Activated CD4-positive, alpha-beta T cell treated with anti-CD3 and anti-CD28 coated beads, Interleukin-2, amount 50 U/mL, for 4 hours (primary cell): ENCODE data around the gene DHX38.
"Not testable (repeated sequence)": the region's sequence is repeated elsewhere in the genome, so short reads cannot be mapped to it uniquely, and the experiment has no call there.

Source experiments
- DNase-seq, 2 experiments: peaks; one replicate each; pipeline ENCODE4 v3.0.0-alpha.2; 2020

DHX38 gene

DNA sequence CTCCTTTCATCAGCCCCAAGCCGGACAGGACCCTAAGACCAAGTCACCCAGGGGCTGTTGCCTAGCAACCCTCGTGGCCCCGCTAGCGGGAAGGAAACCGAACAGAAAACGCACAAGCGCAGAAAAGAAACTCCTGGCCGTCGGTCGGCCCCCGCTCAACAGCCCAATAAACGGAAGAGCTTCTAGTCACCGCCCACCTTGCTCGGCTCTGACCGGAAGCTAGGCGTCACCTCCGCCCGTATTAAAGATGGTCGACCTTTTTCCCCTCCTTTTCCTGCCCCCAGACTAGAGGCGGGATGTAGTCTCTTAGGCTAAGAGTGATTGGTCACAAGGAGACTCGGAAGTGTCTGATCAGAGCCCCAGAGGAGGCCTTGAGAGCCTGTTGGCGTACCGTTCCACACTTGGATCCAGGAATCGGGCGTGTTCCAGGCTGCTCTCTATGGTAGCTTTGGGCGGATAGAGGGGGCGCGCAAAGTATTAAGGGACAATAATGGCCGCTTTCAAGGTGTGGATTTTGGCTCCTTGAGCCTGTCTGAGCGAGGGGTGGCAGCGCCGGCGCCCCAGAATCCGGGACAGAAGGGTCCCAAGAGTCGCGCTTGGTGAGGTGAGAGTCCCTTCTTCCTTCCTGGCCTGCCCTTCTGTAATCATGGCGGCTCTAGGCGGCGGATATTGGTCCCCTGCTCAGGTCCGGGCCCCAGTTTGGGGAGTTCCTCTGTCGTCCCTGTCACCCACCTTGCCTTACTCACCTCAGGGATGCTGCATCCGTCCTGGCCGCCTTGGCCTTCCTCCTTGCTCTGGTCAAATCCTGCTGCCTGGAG, at the start of gene DHX38, which contains the start of gene TXNL4B:
TSS of gene DHX38 (plus strand) at position 400 of the 818 bp plus-strand sequence. CDS start 2,311 bp downstream, outside the sequence.
TSS of gene TXNL4B (minus strand) at position 173 of the 818 bp plus-strand sequence. CDS start 2,871 bp downstream, outside the sequence.
- DNase-seq, result peak; percentile 86 to 87

DNA sequence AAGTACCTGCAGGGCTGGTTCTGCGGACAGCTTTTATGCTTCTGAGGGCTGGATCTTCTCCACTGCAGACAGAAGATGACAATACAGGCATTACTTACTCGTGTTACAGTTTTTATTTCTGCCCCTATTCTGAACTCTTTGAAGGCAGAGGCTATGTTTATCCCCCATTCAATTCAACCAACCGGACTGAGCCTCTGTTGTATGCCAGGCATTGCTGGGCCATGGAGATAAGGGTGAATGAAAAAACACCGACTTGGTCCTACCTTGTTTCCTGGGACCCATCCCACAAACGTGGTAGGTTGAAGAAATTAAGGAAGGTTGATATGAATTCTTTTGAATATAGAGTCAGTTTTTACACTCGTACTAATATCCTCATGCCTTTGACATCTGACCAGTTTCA, 49.4 kb upstream of the DHX38 start:
- no peak for DNase-seq

DNA sequence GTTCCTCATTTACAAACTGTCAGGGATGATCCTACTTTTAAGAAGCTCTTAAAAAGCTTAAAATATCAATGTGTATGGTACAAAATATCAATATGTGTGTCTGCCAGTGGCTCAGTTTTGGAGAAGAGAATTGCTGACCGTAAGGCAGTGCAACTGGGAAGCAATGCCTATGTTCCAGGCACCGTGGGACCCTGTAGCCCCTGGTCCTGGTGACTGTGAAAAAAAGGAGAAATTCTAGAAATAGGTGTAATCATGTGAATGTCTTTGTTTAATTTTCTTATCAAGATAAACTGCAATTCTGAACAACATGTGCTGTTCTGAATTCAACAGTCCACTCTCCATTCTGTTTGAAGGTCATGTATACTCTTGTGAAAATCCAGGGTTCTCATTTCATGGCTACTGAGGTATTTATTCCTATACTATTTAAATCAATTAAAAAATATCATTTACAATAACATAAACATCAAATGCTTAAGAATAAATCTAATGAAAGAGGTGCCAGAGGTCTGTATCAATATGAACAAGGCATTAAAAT, 48.8 kb upstream of the DHX38 start:
- no peak for DNase-seq

DNA sequence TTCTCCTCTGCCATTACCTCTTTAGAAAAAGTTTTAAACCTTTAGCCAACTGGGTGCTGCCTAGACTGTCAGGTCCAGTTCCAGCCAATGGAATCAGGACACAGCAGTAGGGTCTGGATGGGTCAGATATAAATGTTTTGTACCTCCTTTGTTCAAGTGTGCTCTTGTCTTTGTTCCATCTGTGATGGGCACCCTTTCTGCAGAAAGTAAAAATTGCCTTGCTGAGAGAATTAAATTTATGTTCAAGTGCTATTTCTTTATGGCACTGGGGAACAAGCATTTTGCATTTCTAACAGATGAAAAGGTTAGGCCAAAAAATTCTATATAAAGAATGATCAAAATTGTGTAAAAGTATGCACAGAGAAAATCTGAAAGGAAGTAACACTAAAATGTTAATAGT, 44.5 kb upstream of the DHX38 start:
- no peak for DNase-seq

DNA sequence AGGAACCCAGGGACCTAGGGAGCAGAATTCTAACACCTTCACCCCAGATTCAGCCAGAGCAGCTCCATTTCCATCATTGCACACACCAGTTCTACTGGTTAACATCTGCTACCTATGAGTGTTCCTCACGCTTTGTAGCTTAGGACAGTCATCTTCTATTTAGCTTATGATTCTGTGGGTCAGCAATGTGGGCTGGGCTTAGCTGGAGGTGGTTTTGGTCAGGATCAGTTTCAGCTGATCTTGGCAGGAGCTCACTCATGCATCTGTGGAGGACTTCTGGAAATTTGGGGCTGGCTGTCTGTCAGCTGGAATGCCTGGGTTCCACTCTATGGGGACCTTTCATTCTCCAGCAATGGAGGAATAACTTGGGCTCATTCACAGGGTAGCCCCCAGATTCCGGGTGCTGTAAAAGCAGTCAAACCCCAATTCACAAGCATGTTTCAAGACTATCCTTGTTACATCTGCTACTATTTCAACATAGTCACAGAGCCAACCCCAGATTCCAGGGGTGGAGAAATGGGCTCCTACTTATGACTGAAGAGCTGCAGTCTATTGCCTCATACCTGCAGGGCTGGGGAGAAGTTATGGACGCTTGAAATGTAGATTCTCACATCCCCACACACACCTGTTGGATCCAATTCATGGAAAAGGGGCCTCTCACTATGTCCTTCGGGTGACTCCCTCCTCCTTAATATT, 42.7 kb upstream of the DHX38 start:
- no peak for DNase-seq

DNA sequence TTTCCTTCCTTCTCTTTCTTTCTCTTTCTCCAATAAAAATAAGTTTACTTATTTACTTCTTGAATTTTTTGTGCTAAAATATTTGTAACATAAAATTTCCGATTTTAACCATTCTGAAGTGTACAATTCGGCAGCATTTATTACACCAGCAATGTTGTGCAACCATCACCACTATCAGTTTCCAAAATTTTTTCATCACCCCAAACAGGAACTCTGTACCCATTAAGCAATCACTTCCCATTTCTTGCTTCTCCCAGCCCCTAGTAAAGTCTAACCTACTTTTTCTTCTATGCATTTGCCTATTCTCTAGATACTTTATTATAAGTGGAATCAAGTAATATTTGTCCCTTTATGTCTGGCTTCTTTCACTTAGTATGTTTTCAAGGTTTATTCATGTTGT, 41.8 kb upstream of the DHX38 start:
- no peak for DNase-seq

DNA sequence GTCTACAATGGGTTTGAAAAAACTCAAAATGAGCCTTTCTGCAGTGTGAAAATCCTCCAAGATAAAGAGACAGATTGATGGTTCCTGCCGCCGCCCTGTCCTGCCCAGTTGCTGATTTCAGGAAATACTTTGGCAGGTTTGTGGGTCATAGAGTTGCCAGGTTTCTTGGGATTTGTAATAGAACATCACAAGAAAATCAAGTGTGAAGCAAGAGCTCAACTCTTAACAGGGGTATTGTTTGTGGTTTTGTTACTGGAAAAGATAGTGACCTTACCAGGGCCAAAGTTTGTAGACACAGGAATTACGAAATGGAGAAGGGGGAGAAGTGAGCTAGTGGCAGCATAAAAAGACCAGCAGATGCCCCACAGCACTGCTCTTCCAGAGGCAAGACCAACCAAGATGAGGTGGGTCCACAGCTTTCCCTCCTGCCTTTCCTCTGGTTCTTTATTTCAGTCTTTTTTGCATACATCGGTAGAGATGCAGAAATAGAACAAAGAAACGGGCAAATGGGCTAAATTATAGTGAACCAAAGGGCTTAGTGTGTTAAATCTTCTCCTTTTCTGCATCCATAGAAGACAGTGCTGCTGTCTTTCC, 39.3 kb upstream of the DHX38 start, which contains the start of gene HP:
TSS of gene HP (plus strand) at position 252 of the 594 bp plus-strand sequence. CDS start at position 400, 148 bp downstream.
- DNase-seq, result not testable (repeated sequence)

DNA sequence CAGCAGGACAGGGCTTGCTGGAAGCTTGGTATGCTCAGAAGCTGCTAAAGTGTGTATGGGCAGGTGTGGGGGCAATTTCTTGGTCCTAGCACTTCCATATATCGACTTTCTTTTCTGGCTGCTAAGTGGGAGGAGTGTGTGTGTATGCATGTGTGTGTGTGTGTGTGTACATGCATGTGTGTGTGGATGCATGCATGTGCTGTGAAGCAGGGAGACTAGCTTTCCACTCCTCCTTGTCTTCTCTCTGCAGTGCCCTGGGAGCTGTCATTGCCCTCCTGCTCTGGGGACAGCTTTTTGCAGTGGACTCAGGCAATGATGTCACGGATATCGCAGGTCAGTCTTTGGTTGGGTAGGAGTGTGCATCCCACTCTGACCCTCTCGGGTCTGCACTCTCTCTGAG, 37.7 kb upstream of the DHX38 start:
- no peak for DNase-seq

DNA sequence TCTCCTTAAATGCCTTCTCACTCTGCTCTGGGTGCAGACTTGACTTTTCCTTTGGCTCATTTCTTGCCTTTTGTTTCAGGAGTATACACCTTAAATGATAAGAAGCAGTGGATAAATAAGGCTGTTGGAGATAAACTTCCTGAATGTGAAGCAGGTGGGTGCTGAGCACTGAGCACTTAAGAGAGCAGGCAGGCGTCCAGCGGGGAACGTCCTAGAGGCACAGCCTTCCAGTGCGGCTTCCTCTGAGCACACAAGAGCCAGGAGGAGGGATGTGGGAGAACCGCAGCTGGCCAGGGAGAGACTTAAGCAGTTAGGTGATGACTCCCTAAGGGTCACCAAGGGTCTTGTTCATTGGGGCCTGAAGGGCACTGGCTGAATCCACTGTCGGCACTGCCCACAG, 36.3 kb upstream of the DHX38 start:
- DNase-seq, result not testable (repeated sequence)

DNA sequence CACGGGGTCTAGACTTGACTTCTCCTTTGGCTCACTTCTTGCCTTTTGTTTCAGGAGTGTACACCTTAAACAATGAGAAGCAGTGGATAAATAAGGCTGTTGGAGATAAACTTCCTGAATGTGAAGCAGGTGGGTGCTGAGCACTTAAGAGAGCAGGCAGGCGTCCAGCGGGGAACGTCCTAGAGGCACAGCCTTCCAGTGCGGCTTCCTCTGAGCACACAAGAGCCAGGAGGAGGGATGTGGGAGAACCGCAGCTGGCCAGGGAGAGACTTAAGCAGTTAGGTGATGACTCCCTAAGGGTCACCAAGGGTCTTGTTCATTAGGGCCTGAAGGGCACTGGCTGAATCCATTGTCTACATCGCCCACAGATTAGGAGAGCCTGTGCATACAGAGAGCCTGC, 34.6 kb upstream of the DHX38 start:
- not testable (repeated sequence) for DNase-seq

DNA sequence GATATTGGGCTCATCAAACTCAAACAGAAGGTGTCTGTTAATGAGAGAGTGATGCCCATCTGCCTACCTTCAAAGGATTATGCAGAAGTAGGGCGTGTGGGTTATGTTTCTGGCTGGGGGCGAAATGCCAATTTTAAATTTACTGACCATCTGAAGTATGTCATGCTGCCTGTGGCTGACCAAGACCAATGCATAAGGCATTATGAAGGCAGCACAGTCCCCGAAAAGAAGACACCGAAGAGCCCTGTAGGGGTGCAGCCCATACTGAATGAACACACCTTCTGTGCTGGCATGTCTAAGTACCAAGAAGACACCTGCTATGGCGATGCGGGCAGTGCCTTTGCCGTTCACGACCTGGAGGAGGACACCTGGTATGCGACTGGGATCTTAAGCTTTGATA, 33.2 kb upstream of the DHX38 start:
- DNase-seq, result no peak

DNA sequence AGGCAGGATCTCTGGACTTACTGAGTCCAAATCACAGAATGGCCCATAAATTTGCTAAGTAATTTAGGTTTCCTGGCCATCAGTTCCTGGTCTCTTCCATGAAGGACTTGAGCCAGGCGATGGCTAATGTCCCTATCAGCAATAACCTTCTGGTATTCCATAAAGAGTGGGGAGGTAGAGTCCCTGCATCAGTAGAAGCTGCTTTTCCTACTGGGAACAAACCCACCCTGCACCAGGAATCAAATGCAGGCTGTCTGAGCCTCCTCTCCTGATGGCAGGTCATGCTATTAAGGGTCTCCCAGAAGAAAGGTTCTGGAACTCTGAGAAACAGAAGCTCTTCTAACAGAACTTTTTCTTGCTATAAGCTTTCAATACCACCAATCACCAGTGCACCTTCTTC, 32.1 kb upstream of the DHX38 start:
- no peak for DNase-seq

DNA sequence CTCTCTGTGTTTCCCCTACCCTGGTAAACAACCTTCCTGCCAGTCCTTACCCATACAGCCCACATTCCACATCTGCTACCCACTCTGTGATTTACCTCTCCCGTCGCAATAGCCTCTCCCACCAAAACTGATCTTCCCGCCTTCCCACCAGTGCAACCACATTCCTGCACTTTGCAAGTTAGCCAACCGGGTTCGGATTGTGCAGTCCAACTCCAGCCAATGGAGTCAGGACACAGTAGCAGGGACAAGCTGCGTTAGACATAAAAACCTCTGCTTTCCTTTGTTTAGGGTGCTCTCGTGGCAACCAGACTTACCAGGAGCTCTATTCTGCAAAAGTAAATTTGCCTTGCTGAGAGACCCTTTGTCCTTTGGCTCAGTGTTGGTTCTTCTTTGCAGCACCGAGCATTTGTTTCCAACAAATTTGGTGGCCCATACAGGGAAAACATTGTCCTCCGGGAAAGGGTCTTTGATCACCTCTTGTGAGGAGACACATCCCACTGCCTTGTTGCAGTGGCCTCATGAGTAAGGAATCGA, 29.2 kb upstream of the DHX38 start:
- no peak for DNase-seq

DNA sequence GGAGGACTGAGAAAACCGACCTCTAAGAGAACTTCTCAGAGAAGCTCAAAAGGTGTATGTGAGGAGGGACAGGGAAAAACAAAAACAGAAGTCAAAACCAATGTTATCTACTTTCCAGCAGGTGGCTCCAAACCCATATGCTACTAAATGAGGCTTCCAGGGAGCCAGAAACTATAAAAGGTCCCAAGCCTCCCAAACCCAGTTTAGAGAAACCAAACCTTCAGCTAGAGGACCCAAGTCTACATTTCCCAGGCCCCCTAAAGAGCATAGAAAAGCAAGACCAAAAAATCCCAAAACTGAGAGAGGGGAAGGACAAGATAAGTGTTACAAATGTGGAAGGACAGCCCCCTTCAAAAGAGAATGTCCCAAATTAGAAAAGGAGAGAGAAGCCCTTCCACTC, 26.9 kb upstream of the DHX38 start:
- DNase-seq, result no peak

DNA sequence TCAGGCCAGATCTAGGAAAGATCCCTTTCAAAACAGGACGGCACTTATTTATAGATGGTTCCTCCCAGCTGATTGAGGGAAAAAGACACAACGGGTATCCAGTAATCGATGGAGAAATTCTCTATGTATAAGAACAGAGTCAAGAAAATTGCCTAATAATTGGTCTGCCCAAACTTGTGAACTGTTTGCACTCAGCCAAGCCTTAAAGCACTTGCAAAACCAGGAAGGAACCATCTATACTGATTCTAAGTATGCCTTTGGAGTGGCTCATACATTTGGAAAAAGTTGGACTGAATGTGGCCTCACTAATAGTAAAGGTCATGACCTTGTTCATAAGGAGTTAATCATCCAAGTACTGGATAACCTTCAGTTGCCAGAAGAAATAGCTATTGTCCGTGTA, 24.7 kb upstream of the DHX38 start:
- DNase-seq, result no peak

DNA sequence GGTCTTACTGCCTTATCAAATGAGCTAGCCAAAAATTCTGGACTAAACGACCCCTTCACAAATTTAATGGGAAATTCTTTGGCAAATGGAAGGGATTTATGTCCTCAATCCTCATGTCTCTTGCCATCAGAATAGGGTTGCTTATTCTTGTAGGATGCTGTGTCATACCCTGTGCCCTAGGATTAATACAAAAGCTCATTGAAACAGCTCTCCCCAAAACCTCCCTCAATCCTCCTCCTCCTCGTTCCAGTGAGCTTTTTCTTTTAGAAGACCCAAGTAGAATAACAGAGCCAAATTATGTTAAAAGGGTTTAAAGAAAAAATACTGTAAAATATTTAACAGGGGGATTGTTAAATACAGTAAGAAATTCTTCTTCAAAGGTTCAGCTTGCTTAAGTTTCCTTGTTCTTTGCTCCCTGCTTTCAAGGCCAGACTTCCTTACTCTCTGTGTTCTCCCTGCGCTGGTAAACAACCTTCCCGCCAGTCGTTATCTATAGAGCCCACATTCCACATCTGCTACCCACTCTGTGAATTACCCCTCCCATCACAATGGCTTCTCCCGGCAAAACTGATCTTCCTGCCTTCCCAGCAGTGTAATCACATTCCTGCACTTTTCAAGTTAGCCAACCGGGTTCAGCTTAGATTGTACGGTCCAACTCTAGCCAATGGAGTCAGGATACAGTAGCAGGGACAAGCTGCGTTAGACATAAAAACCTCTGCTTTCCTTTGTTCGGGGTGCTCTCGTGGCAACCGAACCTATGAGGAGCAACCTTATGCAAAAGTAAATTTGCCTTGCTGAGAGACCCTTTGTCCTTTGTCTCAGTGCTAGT, 20.9 kb upstream of the DHX38 start:
- DNase-seq, result no peak

DNA sequence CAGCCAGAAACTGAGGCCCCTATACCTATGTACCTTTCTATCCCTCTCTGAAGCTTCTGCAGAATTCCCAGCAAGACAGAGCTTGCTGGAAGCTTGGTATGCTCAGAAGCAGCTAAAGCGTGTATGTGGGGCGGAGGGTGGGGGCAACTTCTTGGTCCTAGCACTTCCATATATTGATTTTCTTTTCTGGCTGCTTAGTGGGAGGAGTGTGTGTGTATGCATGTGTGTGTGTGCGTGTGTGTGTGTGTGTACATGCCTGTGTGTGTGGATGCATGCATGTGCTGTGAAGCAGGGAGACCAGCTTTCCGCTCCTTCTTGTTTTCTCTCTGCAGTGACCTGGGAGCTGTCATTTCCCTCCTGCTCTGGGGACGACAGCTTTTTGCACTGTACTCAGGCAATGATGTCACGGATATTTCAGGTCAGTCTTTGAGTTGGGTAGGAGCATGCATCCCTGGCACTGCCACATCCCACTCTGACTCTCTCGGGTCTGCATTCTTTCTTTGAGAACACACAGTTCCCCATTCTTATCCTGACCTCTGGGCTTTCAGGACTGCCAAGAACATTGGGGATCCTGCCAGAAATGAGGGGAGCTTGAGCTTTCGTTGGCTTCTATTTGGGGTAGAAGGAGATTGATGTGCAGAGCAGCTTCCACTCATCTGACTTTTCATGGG, 20.0 kb upstream of the DHX38 start:
- DNase-seq, result no peak

DNA sequence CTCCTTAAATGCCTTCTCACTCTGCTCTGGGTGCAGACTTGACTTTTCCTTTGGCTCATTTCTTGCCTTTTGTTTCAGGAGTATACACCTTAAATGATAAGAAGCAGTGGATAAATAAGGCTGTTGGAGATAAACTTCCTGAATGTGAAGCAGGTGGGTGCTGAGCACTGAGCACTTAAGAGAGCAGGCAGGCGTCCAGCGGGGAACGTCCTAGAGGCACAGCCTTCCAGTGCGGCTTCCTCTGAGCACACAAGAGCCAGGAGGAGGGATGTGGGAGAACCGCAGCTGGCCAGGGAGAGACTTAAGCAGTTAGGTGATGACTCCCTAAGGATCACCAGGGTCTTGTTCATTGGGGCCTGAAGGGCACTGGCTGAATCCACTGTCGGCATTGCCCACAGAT, 18.6 kb upstream of the DHX38 start:
- not testable (repeated sequence) for DNase-seq

DNA sequence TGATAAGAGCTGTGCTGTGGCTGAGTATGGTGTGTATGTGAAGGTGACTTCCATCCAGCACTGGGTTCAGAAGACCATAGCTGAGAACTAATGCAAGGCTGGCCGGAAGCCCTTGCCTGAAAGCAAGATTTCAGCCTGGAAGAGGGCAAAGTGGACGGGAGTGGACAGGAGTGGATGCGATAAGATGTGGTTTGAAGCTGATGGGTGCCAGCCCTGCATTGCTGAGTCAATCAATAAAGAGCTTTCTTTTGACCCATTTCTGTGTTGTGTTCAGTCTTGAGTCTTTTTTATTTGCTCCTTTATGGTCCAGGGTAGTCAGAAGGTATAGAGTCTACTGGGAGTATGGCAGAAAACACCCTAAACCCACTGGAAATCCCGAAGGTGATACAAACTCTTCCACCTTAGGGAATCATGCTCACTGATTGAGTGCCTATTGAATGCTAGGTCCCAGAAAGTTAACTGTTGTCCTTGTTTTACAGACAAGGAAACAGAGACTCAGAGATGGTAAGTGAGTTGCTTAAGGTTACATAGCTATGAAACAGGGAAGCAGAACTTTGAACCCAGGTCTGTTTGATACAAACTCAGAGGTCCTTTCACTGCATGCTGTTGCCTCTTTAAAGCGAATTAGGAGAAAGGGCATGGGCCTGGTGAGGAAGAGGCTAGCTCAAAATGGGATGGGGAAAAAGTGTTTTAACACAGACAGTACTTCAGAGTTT, 16.5 kb upstream of the DHX38 start:
- DNase-seq, result not testable (repeated sequence)

DNA sequence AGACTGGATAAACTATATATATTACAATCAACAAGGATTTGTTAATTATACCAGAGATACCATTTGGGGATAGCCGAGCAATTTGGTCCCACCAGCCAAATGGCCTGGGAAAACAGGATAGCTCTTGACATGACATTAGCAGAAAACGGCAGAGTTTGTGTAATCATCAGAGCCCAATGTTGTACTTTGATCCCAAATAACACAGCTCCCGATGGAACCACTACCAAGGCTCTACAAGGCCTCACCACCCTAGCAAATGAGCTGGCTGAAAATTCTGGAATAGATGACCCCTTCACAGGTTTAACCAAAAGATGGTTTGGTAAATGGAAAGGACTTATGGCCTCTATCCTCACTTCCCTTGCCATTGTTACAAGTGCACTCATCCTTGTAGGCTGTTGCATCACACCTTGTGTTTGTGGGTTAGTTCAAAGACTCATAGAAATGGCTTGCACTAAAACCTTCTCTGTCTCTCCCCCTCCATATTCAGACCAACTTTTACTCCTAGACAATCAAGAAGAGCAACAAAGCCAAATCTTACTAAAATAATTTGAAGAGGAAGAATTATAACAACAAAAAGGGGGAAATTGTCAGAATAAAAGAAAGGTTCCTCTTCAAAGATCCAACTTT, 9.8 kb upstream of the DHX38 start:
- DNase-seq, result no peak
